HCT116 (cell line): ENCODE measurements around the gene CDYL. TPM values are rescaled to one million over a fixed set of nuclear protein-coding genes. Genes with fewer than 3 reads are reported as not detected.

Source experiments
- ATAC-seq: fragments of 200-7000 bp; cut with Tn5 transposase; 2 replicates; pipeline ENCODE4 v1.9.1; 2020; ENCODE audit warnings: mild to moderate bottlenecking, moderate library complexity
- BruUV-seq: library from RNA; stranded (reverse); fragments of 400-500 nt; replicated peaks from 2 replicates; lab custom pipeline; 2021; lab: Mats Ljungman, UMichigan
- CTCF ChIA-PET: fragments of 300-600 bp; sonication (Branson Sonifier 250); formaldehyde crosslinking; loops from one replicate; lab custom pipeline; 2021; ENCODE audit warnings: antibody characterized with exemption; lab: Charles Lee
- POLR2A ChIA-PET: fragments of 300-600, 350-600 bp; sonication (Branson Sonifier 250); formaldehyde crosslinking; loops from one replicate; lab custom pipeline; 2021; ENCODE audit warnings: antibody characterized with exemption; lab: Charles Lee
- RAD21 ChIA-PET, 2 experiments: fragments of 300-600 bp; sonication (Branson Sonifier 250); formaldehyde crosslinking; loops; one replicate each; lab custom pipeline; 2023; ENCODE audit warnings: low total read pairs in 2 of 2; ENCODE audit not compliant: uncharacterized antibody in 2 of 2, unreplicated experiment in 2 of 2, low non-redundant PET in 1 of 2; lab: Charles Lee
- DNase-seq: peaks from one replicate; pipeline ENCODE4 v3.0.0-alpha.2; 2010; ENCODE audit warnings: low read depth, low spot score
- H2AFZ ChIP-seq: fragments of 200-600 bp; shearing (Covaris generic), sonication (generic); 2 replicates; pipeline ENCODE4 v1.6.1; 2017; ENCODE audit warnings: low read depth, mixed run types, mixed read lengths, antibody characterized with exemption, low read length; ENCODE audit not compliant: poor library complexity, severe bottlenecking
- H3K27ac ChIP-seq: 2 replicates; pipeline ENCODE4 v1.5.1; 2012; ENCODE audit warnings: low read depth, low read length
- H3K27me3 ChIP-seq: fragments of 200-600 bp; sonication (generic); 2 replicates; pipeline ENCODE4 v1.6.1; 2016; ENCODE audit warnings: mixed run types, low read length, mixed read lengths; ENCODE audit not compliant: insufficient read depth
- H3K36me3 ChIP-seq, 2 experiments: fragments of 200-500 bp in 1 of 2; fragments of 200-600 bp in 1 of 2; sonication (Bioruptor generic) in 1 of 2; sonication (generic) in 1 of 2; 2 replicates each; pipeline versions ENCODE4 v1.5.1 to v1.6.1; 2014 to 2016; ENCODE audit warnings: low read length in 2 of 2, inconsistent platforms in 1 of 2, mixed read lengths in 1 of 2, mixed run types in 1 of 2; ENCODE audit not compliant: insufficient read depth in 2 of 2, control insufficient read depth in 1 of 2
- H3K4me1 ChIP-seq, 2 experiments: fragments of 200-600 bp in 1 of 2; sonication (generic) in 1 of 2; 2 replicates each; pipeline versions ENCODE4 v1.5.1 to v1.6.1; 2012 to 2017; ENCODE audit warnings: low read length in 2 of 2, inconsistent platforms in 1 of 2, mild to moderate bottlenecking in 1 of 2, mixed read lengths in 1 of 2, mixed run types in 1 of 2, moderate library complexity in 1 of 2; ENCODE audit not compliant: insufficient read depth in 2 of 2, control insufficient read depth in 1 of 2
- H3K4me2 ChIP-seq: fragments of 200-600 bp; sonication (generic); 2 replicates; pipeline ENCODE4 v1.6.1; 2017; ENCODE audit warnings: mixed run types, low read length, mixed read lengths
- H3K4me3 ChIP-seq, 2 experiments: fragments of 200-600 bp in 1 of 2; sonication (generic) in 1 of 2; replicated peaks in 1 of 2; 2 replicates each; pipeline ENCODE4 v1.5.1; 2011 to 2016; ENCODE audit warnings: low read length in 2 of 2, control low read depth in 1 of 2, low read depth in 1 of 2, mild to moderate bottlenecking in 1 of 2, mixed read lengths in 1 of 2, mixed run types in 1 of 2
- H3K79me2 ChIP-seq: fragments of 200-600 bp; sonication (generic); 2 replicates; pipeline ENCODE4 v1.6.1; 2017; ENCODE audit warnings: mild to moderate bottlenecking, mixed run types, low read length, moderate library complexity, mixed read lengths; ENCODE audit not compliant: insufficient read depth
- H3K9ac ChIP-seq: fragments of 200-600 bp; sonication (generic); 2 replicates; pipeline ENCODE4 v1.6.1; 2016; ENCODE audit warnings: low read length, mixed read lengths
- H3K9me2 ChIP-seq: fragments of 200-600 bp; sonication (generic), shearing (Covaris generic); 2 replicates; pipeline ENCODE4 v1.6.1; 2017; ENCODE audit warnings: mixed run types, mild to moderate bottlenecking, moderate library complexity; ENCODE audit not compliant: insufficient read depth
- H3K9me3 ChIP-seq, 2 experiments: fragments of 200-500 bp in 1 of 2; fragments of 200-600 bp in 1 of 2; sonication (Bioruptor generic) in 1 of 2; sonication (generic) in 1 of 2; 2 replicates each; pipeline ENCODE4 v1.6.1; 2014 to 2017; ENCODE audit warnings: low read length in 2 of 2, mixed read lengths in 2 of 2, inconsistent platforms in 1 of 2, low read depth in 1 of 2, mild to moderate bottlenecking in 1 of 2, mixed run types in 1 of 2, moderate library complexity in 1 of 2; ENCODE audit not compliant: control insufficient read depth in 1 of 2, insufficient read depth in 1 of 2
- H4K20me1 ChIP-seq: fragments of 200-600 bp; sonication (generic), shearing (Covaris generic); 2 replicates; pipeline ENCODE4 v1.6.1; 2017; ENCODE audit warnings: mixed run types, mild to moderate bottlenecking, moderate library complexity; ENCODE audit not compliant: insufficient read depth
- ATF3 ChIP-seq: IDR thresholded peaks from 2 replicates; pipeline ENCODE4 v1.6.1; 2012
- CBX3 ChIP-seq: IDR thresholded peaks from 2 replicates; pipeline ENCODE4 v1.6.1; 2012; ENCODE audit warnings: low read depth
- CEBPB ChIP-seq: IDR thresholded peaks from 2 replicates; pipeline ENCODE4 v1.6.1; 2012; ENCODE audit warnings: low read depth
- EZH2phosphoT487 ChIP-seq: fragments of 200-600 bp; IDR thresholded peaks from 2 replicates; pipeline ENCODE4 v1.6.1; 2018; ENCODE audit warnings: antibody characterized with exemption, borderline replicate concordance
- FOSL1 ChIP-seq: IDR thresholded peaks from 2 replicates; pipeline ENCODE4 v1.6.1; 2012; ENCODE audit warnings: low read depth
- POLR2A ChIP-seq: IDR thresholded peaks from 2 replicates; pipeline ENCODE4 v1.7.0; 2011; ENCODE audit warnings: borderline replicate concordance; ENCODE audit not compliant: insufficient read depth, insufficient read length; ENCODE audit errors: extremely low read depth
- SIN3A ChIP-seq: IDR thresholded peaks from 2 replicates; pipeline ENCODE4 v1.6.1; 2012; ENCODE audit warnings: low read depth
- SRF ChIP-seq: IDR thresholded peaks from 2 replicates; pipeline ENCODE4 v1.6.1; 2012; ENCODE audit warnings: low read depth
- TCF7L2 ChIP-seq: IDR thresholded peaks from 2 replicates; pipeline ENCODE4 v1.7.0; 2011; ENCODE audit warnings: borderline replicate concordance, inconsistent platforms; ENCODE audit not compliant: insufficient read depth, insufficient read length; ENCODE audit errors: extremely low read depth
- YY1 ChIP-seq: IDR thresholded peaks from 2 replicates; pipeline ENCODE4 v1.6.1; 2011; ENCODE audit warnings: low read length, low read depth, moderate library complexity, mild to moderate bottlenecking; ENCODE audit not compliant: insufficient replicate concordance; ENCODE audit errors: extremely low read depth
- ZBTB33 ChIP-seq: IDR thresholded peaks from 2 replicates; pipeline ENCODE4 v1.6.1; 2011; ENCODE audit warnings: mild to moderate bottlenecking, low read length, moderate library complexity; ENCODE audit not compliant: insufficient replicate concordance; ENCODE audit errors: extremely low read depth
- intact Hi-C: fragments of 100-400 bp; cut with micrococcal nuclease; formaldehyde crosslinking; loops from 2 replicates; pipeline ENCODE4 v1.10.0; 2022
- total RNA-seq: library from RNA; stranded (reverse); gene quantifications from one replicate; pipeline ENCODE4 v1.2.1, GENCODE V29; 2021; ENCODE audit not compliant: unreplicated experiment
- TF ChIP-seq, protein P1 (sequence below): IDR thresholded peaks from 2 replicates; pipeline ENCODE4 v1.6.1; 2012; ENCODE audit warnings: low read depth
- TF ChIP-seq, protein P2 (sequence below), 3 experiments: fragments of 200-600 bp in 1 of 3; sonication (generic) in 1 of 3; IDR thresholded peaks in 2 of 3; conservative IDR thresholded peaks in 1 of 3; 2 replicates each; pipeline ENCODE4 v1.5.1; 2012 to 2017; ENCODE audit warnings: low read depth in 2 of 3, low read length in 2 of 3, antibody characterized with exemption in 1 of 3, borderline replicate concordance in 1 of 3, control low read depth in 1 of 3, mild to moderate bottlenecking in 1 of 3, mixed read lengths in 1 of 3, mixed run types in 1 of 3, moderate library complexity in 1 of 3; ENCODE audit not compliant: insufficient read depth in 1 of 3
- TF ChIP-seq, protein P3 (sequence below): IDR thresholded peaks from 2 replicates; pipeline ENCODE4 v1.6.1; 2012

CDYL gene
- total RNA-seq, 1 experiment from 2014 or later: 42.6 TPM

- TF ChIP-seq ATF3: no peak
These were observed 12.3 kb downstream of the CDYL start (continued) for GRCh38 chr6:4788482-4788881.

DNA sequence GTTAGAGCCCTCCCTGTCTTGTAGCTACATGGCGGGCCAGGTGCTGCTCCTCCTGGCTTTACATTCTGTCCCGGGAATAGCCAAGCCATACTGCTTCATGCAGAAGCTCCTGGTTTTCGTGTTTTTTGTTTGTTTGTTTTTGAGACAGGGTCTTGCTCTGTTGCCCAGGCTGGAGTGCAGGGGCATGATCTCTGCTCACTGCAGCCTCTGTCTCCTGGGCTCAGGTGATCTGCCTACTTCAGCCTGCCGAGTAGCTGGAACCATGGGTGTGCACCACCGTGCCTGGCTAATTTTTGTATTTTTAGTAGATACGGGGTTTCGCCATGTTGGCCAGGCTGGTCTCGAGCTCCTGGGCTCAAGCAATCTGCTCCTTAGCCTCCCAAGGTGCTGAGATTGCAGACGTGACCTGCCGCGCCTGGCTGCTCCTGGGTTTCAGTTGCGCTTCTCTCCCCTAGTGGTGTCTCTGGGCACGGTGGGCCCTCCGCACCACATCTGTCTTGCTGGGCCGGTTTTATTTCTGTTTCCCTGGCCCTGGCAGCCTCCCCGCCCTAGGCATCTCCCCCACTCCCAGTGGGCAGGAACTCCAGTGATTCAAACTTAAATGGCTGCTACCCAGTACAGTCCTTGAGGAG is 12.9 kb downstream of the CDYL start:
- ChIA-PET POLR2A (no interaction called here), CTCF (no interaction called here), RAD21 (no interaction called here)
- peaks cover 97% of the 10 kb centered on the region for H3K79me2 ChIP-seq
- H3K9me2 ChIP-seq: no peaks in the 10 kb centered on the region
- no peak overlapping the region for H3K9ac ChIP-seq
- no peak overlapping the region for H3K4me2 ChIP-seq
- DNase-seq (no peak), ATAC-seq (peak; percentile 32; the same call in 1 of the 2 replicates)
- intact Hi-C loops: no loop called here
- H4K20me1 ChIP-seq: peaks cover 4% of the 10 kb centered on the region; the same call in 1 of the 2 replicates
- H2AFZ ChIP-seq: no peak overlapping the region
- H3K9me3 ChIP-seq: no peaks in the 10 kb centered on the region
- H3K4me1 ChIP-seq: no peaks in the 10 kb centered on the region
- no peak overlapping the region for H3K27ac ChIP-seq
- no peak overlapping the region for H3K4me3 ChIP-seq
- no TSS peak for BruUV-seq
- no peaks in the 10 kb centered on the region for H3K27me3 ChIP-seq
- TF ChIP-seq YY1 (no peak), POLR2A (no peak), ZBTB33 (no peak), TCF7L2 (no peak), SRF (no peak), EZH2phosphoT487 (no peak), CEBPB (no peak), CBX3 (no peak), SIN3A (no peak), FOSL1 (no peak)
- TF ChIP-seq, protein P1, sequence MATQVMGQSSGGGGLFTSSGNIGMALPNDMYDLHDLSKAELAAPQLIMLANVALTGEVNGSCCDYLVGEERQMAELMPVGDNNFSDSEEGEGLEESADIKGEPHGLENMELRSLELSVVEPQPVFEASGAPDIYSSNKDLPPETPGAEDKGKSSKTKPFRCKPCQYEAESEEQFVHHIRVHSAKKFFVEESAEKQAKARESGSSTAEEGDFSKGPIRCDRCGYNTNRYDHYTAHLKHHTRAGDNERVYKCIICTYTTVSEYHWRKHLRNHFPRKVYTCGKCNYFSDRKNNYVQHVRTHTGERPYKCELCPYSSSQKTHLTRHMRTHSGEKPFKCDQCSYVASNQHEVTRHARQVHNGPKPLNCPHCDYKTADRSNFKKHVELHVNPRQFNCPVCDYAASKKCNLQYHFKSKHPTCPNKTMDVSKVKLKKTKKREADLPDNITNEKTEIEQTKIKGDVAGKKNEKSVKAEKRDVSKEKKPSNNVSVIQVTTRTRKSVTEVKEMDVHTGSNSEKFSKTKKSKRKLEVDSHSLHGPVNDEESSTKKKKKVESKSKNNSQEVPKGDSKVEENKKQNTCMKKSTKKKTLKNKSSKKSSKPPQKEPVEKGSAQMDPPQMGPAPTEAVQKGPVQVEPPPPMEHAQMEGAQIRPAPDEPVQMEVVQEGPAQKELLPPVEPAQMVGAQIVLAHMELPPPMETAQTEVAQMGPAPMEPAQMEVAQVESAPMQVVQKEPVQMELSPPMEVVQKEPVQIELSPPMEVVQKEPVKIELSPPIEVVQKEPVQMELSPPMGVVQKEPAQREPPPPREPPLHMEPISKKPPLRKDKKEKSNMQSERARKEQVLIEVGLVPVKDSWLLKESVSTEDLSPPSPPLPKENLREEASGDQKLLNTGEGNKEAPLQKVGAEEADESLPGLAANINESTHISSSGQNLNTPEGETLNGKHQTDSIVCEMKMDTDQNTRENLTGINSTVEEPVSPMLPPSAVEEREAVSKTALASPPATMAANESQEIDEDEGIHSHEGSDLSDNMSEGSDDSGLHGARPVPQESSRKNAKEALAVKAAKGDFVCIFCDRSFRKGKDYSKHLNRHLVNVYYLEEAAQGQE: no peak
- TF ChIP-seq, protein P2, sequence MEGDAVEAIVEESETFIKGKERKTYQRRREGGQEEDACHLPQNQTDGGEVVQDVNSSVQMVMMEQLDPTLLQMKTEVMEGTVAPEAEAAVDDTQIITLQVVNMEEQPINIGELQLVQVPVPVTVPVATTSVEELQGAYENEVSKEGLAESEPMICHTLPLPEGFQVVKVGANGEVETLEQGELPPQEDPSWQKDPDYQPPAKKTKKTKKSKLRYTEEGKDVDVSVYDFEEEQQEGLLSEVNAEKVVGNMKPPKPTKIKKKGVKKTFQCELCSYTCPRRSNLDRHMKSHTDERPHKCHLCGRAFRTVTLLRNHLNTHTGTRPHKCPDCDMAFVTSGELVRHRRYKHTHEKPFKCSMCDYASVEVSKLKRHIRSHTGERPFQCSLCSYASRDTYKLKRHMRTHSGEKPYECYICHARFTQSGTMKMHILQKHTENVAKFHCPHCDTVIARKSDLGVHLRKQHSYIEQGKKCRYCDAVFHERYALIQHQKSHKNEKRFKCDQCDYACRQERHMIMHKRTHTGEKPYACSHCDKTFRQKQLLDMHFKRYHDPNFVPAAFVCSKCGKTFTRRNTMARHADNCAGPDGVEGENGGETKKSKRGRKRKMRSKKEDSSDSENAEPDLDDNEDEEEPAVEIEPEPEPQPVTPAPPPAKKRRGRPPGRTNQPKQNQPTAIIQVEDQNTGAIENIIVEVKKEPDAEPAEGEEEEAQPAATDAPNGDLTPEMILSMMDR (IDR thresholded peaks at IDR 0.05 in 2 of 3, conservative IDR thresholded peaks at IDR 0.05 in 1 of 3; ENCODE audit: borderline replicate concordance in 1 of 3, insufficient read depth in 1 of 3, low read depth in 2 of 3, low read length in 2 of 3): no peak
- TF ChIP-seq, protein P3, sequence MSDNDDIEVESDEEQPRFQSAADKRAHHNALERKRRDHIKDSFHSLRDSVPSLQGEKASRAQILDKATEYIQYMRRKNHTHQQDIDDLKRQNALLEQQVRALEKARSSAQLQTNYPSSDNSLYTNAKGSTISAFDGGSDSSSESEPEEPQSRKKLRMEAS: no peak
- no peaks in the 10 kb centered on the region for H3K36me3 ChIP-seq
